ENCODE measurements around the gene PLCXD1. TPM values are rescaled to one million over a fixed set of nuclear protein-coding genes. Genes with fewer than 3 reads are reported as not detected.
"Not testable (repeated sequence)": the region's sequence is repeated elsewhere in the genome, so short reads cannot be mapped to it uniquely, and the experiment has no call there.

The PLCXD1 gene
- total RNA-seq, 2 donors from 2014 or later, result 2.2 to 3.0 TPM

DNA sequence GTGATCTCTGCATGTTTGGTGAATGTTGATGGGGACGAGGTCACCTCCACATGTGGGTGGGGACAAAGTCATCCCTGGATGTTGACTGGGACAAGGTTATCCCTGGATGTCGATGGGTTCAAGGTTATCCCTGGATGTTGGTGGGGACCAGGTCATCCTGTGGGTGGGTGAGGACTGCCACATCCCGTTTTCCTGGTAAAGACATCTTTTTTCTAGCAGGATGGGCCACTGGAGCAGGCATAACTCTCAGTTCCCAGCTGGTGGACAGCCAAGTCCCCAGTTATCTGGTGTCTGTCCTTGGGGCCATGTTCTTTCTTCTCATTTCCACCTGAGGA is 28.3 kb upstream of the PLCXD1 start:
- no peak for TF ChIP-seq CTCF (IDR thresholded peaks at IDR 0.05)
- no peak overlapping the region for H3K4me3 ChIP-seq
- H3K36me3 ChIP-seq, result no peaks in the 10 kb centered on the region
- no peaks in the 10 kb centered on the region for H3K27me3 ChIP-seq
- DNase-seq (ENCODE audit: low spot score), result no peak
- H3K27ac ChIP-seq, result no peak overlapping the region
- no peaks in the 10 kb centered on the region for H3K9me3 ChIP-seq
- no peaks in the 10 kb centered on the region for H3K4me1 ChIP-seq

- H3K4me3 ChIP-seq, result no peak overlapping the region
- no peaks in the 10 kb centered on the region for H3K27me3 ChIP-seq
- H3K9me3 ChIP-seq, result no peaks in the 10 kb centered on the region
- no peaks in the 10 kb centered on the region for H3K36me3 ChIP-seq
- no peak for TF ChIP-seq CTCF (IDR thresholded peaks at IDR 0.05)
- H3K27ac ChIP-seq, result no peak overlapping the region
- H3K4me1 ChIP-seq, result no peaks in the 10 kb centered on the region
- no peak for DNase-seq (ENCODE audit: low spot score)
These were observed 27.5 kb upstream of the PLCXD1 start for GRCh38 chrX:253451-254297.

DNA sequence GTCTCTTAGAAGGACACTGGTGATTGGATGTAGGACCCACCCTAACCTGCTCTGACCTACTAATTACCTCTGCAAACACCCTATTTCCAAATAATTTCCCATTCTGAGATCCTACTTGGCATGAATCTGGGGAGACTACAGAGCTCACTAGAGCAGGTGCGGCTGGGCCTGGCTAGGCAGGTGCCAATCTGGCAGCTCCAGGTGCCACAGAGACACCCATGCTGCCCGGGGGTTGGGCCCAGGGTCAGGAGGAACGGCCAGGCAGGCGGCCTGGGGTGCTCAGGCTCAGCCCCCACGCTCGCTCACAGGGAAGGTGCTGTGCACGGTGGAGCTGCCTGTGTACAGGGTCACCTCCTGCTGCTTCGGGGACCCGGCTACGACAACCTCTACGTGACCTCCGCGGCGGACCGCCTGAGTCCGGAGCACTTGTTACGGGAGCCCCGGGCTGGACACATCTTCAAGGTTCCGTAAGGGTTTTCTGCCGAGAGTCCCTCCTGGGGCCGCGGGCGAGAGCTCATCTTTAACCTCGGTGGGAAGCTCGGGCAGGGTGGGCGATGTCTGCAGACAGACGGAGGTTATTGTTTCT is 26.5 kb upstream of the PLCXD1 start:
- peak; percentile 58 for DNase-seq (ENCODE audit: low spot score)
- no peak for TF ChIP-seq CTCF (IDR thresholded peaks at IDR 0.05)
- Histone ChIP-seq H3K36me3 (no peaks in the 10 kb centered on the region), H3K9me3 (no peaks in the 10 kb centered on the region), H3K27me3 (no peaks in the 10 kb centered on the region), H3K4me1 (no peaks in the 10 kb centered on the region), H3K4me3 (no peak overlapping the region), H3K27ac (no peak overlapping the region)

DNA sequence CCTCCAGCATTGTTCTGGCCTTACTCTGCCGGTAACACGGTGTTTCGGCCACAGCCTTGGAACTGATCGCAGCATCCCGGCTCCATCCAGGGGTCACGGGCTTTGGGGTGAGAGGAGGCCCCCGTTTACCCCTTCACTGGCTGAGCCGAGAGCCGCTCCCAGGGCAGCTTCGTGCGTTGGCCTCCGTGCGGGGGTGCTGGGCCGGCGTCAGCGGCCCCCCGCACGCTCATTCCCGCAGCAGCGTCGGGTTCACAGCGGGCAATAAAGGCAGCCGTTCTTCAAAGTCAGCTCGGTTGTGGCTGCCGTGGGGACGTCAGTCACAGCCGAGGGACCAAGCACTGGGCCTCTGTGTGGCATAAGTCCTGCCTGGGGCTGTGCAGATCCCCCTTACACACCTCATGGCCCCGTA is 25.3 kb upstream of the PLCXD1 start:
- Histone ChIP-seq H3K27ac (no peak overlapping the region), H3K4me3 (no peak overlapping the region), H3K27me3 (no peaks in the 10 kb centered on the region), H3K9me3 (no peaks in the 10 kb centered on the region), H3K4me1 (peaks cover 0 to under 1% of the 10 kb centered on the region in 2 donors), H3K36me3 (no peaks in the 10 kb centered on the region)
- TF ChIP-seq CTCF (IDR thresholded peaks at IDR 0.05), result no peak
- DNase-seq (ENCODE audit: low spot score), result no peak

DNA sequence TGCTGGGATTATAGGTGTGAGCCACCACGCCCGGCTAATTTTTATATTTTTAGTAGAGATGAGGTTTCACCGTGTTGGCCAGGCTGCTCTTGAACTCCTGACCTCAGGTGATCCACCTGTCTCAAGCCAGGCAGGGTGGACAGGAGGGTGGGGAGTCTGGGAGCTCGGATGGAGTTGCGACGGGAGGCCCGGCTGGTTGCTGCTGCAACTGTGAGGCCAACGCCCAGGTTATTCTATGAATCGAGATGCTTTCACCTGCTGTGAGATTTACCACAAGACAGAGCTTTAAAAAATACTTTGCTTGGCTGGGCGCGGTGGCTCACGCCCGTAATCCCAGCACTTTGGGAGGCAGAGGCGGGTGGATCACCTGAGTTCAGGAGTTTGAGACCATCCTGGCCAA is 24.1 kb upstream of the PLCXD1 start:
- not testable (repeated sequence) for H3K4me1 ChIP-seq; H3K9me3 ChIP-seq; H3K27me3 ChIP-seq; DNase-seq (ENCODE audit: low spot score); H3K27ac ChIP-seq; H3K4me3 ChIP-seq; H3K36me3 ChIP-seq

DNA sequence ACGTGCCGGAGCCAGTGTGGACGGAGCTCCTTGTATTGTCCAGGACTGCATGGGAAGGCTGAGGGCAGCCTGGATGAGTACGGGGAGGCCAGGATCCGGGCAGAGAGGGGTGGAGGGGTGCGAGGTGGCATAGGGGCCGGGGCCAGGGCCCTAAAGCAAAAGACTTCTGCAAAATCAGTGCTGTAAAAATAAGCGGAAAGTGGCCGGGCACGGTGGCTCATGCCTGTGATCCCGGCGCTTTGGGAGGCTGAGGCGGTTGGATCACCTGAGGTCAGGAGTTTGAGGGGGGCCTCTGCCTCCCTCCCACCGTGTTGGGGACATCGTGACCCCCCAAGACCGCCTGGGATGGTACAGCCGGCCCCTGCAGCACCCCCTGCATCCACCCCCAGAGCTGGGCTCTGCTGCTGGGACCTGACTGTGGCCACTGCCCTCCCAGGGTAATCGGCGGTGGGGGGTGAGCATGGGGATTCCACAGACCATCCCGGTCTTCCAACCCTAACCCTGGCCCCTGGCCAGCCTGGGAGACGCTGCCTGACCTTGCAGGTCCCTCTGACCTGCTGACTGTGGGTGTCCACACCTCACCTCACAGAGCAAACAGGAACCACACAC is 23.4 kb upstream of the PLCXD1 start:
- no peak for TF ChIP-seq CTCF (IDR thresholded peaks at IDR 0.05)
- no peaks in the 10 kb centered on the region for H3K9me3 ChIP-seq
- no peak overlapping the region for H3K4me3 ChIP-seq
- no peak for DNase-seq (ENCODE audit: low spot score)
- no peak overlapping the region for H3K27ac ChIP-seq
- no peaks in the 10 kb centered on the region for H3K27me3 ChIP-seq
- H3K4me1 ChIP-seq, result peaks cover 0 to 8% of the 10 kb centered on the region in 2 donors
- no peaks in the 10 kb centered on the region for H3K36me3 ChIP-seq

All from right atrium auricular region (tissue), 2 donors.